Activated CD4-positive, alpha-beta T cell treated with anti-CD3 and anti-CD28 coated beads, Interleukin-2, amount 10 ng/mL, durations not matched to agents 7 days and 5 days (primary cell): Measurements from ENCODE around the gene EFNA5. TPM values are rescaled to one million over a fixed set of nuclear protein-coding genes. Genes with fewer than 3 reads are reported as not detected.

Experiments used
- CTCF ChIA-PET: fragments of 350-600 bp; sonication (Branson Sonifier 250); formaldehyde crosslinking; loops from one replicate; lab custom pipeline; 2021; ENCODE audit warnings: antibody characterized with exemption; lab: Charles Lee
- POLR2A ChIA-PET: fragments of 350-600 bp; sonication (Branson Sonifier 250); formaldehyde crosslinking; loops from one replicate; lab custom pipeline; 2021; ENCODE audit warnings: antibody characterized with exemption; lab: Charles Lee
- DNase-seq: peaks from one replicate; pipeline ENCODE4 v3.0.0-alpha.2; 2020
- H3K27ac Mint-ChIP-seq: one replicate; pipeline ENCODE4 v1.8.0; 2021; ENCODE audit warnings: mild to moderate bottlenecking, moderate library complexity, mixed read lengths
- H3K27me3 Mint-ChIP-seq: one replicate; pipeline ENCODE4 v1.8.0; 2021; ENCODE audit warnings: mixed read lengths
- H3K36me3 Mint-ChIP-seq: one replicate; pipeline ENCODE4 v1.8.0; 2021; ENCODE audit warnings: low read depth, mixed read lengths
- H3K4me1 Mint-ChIP-seq: one replicate; pipeline ENCODE4 v1.8.0; 2021; ENCODE audit warnings: mixed read lengths
- H3K4me3 Mint-ChIP-seq: one replicate; pipeline ENCODE4 v1.8.0; 2021; ENCODE audit warnings: mild to moderate bottlenecking, moderate library complexity, mixed read lengths
- H3K9me3 Mint-ChIP-seq: one replicate; pipeline ENCODE4 v1.8.0; 2021; ENCODE audit warnings: mixed read lengths
- total RNA-seq, 2 experiments: library from RNA; stranded (reverse); gene quantifications; one replicate each; pipeline ENCODE4 v1.2.3, GENCODE V29; 2021

Gene EFNA5
- total RNA-seq, 2 experiments from 2014 or later = not detected

DNA sequence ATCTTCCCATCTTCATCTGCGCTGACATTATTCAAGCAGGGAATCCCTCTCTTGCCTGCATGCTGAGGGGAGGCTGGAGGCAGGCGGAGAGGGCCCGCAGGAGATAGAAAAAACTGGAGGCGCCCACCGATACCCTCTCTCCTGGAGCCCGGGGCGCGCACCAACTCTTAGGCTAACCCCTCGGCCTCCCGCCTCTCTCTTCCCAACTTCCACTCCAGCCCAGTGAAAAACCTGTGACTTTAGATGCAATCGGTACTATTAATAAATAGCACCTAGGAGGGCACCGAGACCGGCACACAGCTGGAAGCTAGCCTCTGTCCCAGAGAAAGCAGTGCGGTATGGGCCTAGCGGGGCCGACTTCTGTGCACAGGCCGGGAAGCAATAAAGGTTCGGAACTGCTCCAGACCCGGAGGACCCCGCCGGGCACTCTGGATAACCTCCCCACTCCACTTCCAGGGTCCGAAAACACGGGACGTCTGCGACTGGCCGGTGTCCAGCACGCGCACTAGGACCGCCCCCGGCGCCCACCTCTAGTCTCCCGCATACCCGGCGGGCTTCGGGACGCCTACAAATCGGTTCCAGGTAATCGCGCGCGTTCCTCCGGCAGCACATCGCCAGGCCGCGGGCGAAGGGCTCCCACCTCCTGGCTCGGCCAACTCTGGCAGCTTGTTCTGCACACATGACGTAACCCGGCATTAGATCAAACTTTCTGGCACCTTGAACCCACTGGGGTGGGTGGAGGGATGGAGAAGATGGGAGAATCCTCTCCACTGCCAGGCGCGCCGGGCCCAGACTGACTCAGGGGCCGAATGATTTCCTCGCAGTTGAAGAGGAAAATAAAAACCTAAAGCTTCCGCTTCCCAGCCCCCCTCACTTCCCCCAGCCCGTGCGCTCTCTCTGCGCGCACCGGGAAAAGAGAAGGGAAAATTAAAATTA is 1.4 kb downstream of the EFNA5 start:
- H3K9me3 Mint-ChIP-seq = no peaks in the 10 kb centered on the region
- H3K27me3 Mint-ChIP-seq = peaks cover 72% of the 10 kb centered on the region
- peak overlapping the region; percentile 51 for H3K4me3 Mint-ChIP-seq
- no peaks in the 10 kb centered on the region for H3K36me3 Mint-ChIP-seq
- H3K4me1 Mint-ChIP-seq = peaks cover 28% of the 10 kb centered on the region
- no peak for DNase-seq
- POLR2A ChIA-PET = no interaction called here
- CTCF ChIA-PET = no interaction called here
- no peak overlapping the region for H3K27ac Mint-ChIP-seq

DNA sequence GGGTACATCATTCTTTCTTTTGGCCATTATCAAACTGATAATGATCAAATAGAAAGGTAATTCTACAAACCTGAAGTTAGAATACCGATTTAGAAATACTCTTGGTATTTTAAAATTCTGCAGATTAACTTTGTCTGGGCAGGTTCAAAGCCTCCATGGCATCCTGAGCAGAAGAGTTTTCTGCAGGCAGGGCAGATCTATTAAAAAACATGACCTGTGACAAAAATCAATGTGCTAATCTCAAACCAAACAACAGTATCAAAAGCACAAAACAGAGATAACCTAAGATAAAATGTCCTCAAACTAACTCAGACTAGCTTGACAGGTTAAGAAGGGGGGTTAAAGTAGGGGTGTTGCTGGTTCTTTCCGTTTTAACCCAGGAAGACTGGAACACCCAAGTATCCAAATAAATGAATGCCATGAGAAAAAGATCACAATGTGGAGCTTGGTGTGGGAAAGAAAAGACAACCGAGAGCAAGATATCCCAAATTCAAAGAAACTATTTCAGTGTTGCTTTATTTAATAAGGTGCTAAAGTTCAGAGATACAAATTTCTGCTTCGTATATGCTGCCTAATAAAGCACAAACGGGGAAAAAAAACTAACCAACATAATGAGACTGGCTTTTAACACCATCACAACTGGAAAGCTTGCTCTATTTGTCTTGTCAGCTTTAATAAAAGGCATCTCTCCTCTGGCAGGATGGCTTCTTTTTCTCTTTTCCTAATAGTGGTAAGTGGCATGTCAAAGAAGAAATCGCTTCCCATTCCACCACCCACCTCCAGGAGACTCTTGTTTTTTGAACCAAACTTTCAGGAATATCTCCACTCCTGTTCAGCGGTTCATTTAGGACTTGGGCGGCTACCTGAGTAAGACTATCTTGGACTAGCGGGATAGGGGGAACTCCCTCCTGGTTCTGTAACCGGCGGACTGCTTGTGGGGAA is 2.3 kb downstream of the EFNA5 start:
- H3K4me3 Mint-ChIP-seq = no peak overlapping the region
- peaks cover 64% of the 10 kb centered on the region for H3K27me3 Mint-ChIP-seq
- POLR2A ChIA-PET = no interaction called here
- H3K27ac Mint-ChIP-seq = no peak overlapping the region
- H3K36me3 Mint-ChIP-seq = no peaks in the 10 kb centered on the region
- no peaks in the 10 kb centered on the region for H3K9me3 Mint-ChIP-seq
- DNase-seq = no peak
- peaks cover 25% of the 10 kb centered on the region for H3K4me1 Mint-ChIP-seq
- CTCF ChIA-PET = no interaction called here

DNA sequence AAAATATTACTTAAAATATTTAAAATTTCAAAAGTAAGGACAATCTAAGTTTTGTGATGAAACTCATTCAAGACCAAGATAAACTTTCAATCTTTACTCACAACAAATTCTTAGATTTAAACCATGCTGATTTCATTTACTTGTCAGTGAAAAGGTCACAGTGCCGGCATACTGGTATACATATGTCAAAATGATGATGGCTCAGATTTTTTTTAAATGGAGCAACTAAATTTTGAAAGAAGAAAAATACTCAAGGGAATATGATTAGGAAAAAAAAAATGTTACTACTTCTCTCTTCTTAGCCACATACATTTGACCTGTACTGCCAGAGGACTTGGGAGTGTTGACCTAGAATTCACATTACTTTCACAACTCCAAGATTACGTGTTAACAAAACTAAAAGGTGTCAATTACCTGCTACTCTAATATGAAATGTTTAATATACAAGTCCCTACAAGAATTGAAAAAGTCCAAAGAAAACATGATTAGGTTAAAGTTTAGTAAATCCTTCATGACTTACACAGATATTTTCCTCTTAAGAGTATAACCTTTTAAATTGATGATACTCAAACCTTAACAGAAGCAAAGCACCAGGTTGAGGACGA is 4.6 kb downstream of the EFNA5 start:
- ChIA-PET CTCF (no interaction called here), POLR2A (no interaction called here)
- Mint-ChIP-seq H3K4me1 (peaks cover 9% of the 10 kb centered on the region), H3K36me3 (no peaks in the 10 kb centered on the region), H3K27me3 (peaks cover 58% of the 10 kb centered on the region), H3K4me3 (no peak overlapping the region), H3K9me3 (no peaks in the 10 kb centered on the region), H3K27ac (no peak overlapping the region)
- no peak for DNase-seq

DNA sequence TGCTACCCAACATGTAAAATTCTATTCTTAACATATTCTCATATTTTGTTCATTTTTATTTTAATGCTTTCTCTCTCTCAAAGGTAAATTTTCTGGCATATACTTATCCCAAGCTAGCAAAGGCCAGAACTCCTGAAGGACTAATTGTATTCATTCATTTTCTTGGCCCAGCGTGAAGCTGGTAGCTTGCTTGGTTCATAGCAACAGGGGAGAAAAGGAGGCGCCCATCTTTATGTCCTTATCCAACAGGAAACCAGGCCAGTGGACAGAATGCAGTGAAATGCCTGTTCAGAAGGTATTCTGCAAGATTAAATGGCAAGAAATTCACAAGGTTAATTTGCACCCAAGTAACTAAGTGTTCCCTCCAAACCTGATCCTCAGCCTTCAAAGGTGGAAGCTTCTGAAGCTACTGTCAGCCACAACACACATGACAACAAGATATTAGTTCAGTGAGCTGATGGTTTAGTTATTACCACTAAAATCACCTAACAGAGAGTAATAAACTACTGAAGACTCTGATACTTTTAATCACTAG is 5.6 kb downstream of the EFNA5 start:
- Mint-ChIP-seq H3K4me1 (peaks cover 3% of the 10 kb centered on the region), H3K9me3 (no peaks in the 10 kb centered on the region), H3K27me3 (peaks cover 52% of the 10 kb centered on the region), H3K4me3 (no peak overlapping the region), H3K27ac (no peak overlapping the region), H3K36me3 (no peaks in the 10 kb centered on the region)
- no peak for DNase-seq
- ChIA-PET POLR2A (no interaction called here), CTCF (interaction anchor here (1.9 kb wide), 1 partner anchor 8 kb away, joined by 5 read pairs; no protein-coding TSS in a partner anchor)

DNA sequence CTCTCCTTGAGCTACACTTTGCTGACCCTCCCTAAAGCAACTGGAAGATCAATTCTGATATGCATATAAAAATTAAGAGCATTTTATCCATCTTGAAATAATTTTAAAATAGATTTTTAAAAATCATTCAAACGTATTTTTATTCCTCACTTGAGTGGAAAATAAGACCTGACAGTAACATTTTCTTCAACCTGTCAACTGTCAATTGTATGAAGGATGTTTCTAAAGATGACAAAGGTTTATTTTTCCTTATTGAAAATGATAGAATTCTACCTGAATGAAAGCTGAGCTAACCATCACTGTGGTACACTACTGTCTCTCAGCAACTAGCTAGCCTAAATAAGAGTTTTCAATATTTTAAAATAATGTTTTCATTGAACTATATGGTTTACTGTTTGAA is 7.0 kb downstream of the EFNA5 start:
- no peak overlapping the region for H3K27ac Mint-ChIP-seq
- no peaks in the 10 kb centered on the region for H3K9me3 Mint-ChIP-seq
- H3K36me3 Mint-ChIP-seq = no peaks in the 10 kb centered on the region
- ChIA-PET CTCF (interaction anchor here (1.9 kb wide), 1 partner anchor 10 kb away, joined by 5 read pairs; no protein-coding TSS in a partner anchor), POLR2A (interaction anchor here (0.6 kb wide), 1 partner anchor 43 kb away, joined by 6 read pairs; no protein-coding TSS in a partner anchor)
- no peak for DNase-seq
- no peaks in the 10 kb centered on the region for H3K4me1 Mint-ChIP-seq
- H3K27me3 Mint-ChIP-seq = peaks cover 43% of the 10 kb centered on the region
- no peak overlapping the region for H3K4me3 Mint-ChIP-seq

DNA sequence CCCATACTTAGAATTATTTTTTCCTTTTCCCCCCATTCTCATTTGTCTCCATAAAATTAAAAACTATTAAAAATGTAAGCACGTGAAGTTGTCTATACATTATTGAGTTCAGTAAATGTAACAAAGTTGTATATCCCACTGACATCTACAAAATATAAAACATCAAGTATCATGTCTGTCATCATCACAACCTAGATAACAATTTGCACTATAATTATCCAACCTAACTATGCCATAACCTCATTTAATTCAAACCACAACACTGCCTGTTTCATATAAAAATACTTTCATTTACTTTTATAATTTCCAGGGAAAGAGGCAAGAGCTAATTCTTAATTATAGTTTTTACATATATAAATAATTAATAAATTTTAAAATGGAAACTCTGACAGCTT is 9.1 kb downstream of the EFNA5 start:
- ChIA-PET CTCF (interaction anchor here (1.5 kb wide), 1 partner anchor 12 kb away, joined by 3 read pairs; no protein-coding TSS in a partner anchor), POLR2A (no interaction called here)
- Mint-ChIP-seq H3K27ac (no peak overlapping the region), H3K36me3 (no peaks in the 10 kb centered on the region), H3K4me1 (no peaks in the 10 kb centered on the region), H3K9me3 (no peaks in the 10 kb centered on the region), H3K27me3 (peaks cover 39% of the 10 kb centered on the region), H3K4me3 (no peak overlapping the region)
- no peak for DNase-seq

DNA sequence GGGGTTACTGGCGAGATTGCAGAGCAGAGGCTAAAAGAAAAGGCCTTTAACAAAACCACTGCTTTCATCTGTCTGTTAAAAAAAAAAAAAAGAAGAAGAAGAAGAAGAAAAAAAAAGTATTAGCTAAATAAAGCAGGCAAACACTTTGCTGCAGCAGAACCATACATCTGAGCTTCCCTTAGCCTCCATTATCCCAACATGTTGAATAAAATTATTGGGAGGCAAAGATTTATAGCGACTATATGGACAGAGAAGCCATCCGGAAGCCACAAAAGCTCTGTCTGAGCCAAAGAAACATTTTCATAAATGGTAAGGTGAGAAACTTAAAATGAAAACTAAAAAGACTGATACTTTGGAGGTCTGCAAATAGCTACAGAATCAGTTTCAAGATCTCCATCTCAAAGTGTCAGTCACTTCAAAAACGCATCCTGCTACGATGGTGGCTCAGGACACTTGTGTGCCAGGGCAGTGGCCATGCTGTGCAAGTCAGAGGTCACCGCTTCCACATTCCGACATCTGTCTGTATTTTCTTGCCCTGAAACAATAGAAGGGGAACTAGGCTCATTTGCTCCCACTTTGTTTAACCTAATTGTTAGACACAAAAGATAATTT is 9.6 kb downstream of the EFNA5 start:
- Mint-ChIP-seq H3K4me3 (no peak overlapping the region), H3K4me1 (no peaks in the 10 kb centered on the region), H3K27me3 (peaks cover 34% of the 10 kb centered on the region), H3K36me3 (no peaks in the 10 kb centered on the region), H3K27ac (no peak overlapping the region), H3K9me3 (no peaks in the 10 kb centered on the region)
- CTCF ChIA-PET = interaction anchor here (1.5 kb wide), 1 partner anchor 13 kb away, joined by 3 read pairs; no protein-coding TSS in a partner anchor
- no peak for DNase-seq
- POLR2A ChIA-PET = no interaction called here

DNA sequence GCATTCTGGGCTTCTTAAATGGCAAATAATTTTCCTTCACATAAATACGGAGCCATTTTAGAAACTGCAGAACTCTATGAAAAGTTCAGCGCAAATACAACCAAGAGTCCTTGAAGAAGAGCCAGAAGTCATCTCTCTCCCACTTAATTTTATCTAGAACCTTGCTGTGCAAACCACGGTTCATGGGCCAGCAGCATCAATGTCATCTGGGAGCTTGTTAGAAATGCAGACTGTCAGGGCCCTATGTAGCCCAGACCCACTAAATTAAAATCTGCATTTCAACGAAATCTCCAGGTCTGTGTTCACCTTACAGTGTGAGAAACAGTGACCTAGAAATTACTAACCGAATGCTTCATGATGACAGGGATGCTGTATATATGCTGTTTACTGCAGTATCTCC is 12.2 kb downstream of the EFNA5 start:
- no peak overlapping the region for H3K4me3 Mint-ChIP-seq
- POLR2A ChIA-PET = no interaction called here
- peaks cover 38% of the 10 kb centered on the region for H3K27me3 Mint-ChIP-seq
- H3K36me3 Mint-ChIP-seq = no peaks in the 10 kb centered on the region
- DNase-seq = no peak
- CTCF ChIA-PET = no interaction called here
- H3K4me1 Mint-ChIP-seq = no peaks in the 10 kb centered on the region
- no peak overlapping the region for H3K27ac Mint-ChIP-seq
- H3K9me3 Mint-ChIP-seq = no peaks in the 10 kb centered on the region

DNA sequence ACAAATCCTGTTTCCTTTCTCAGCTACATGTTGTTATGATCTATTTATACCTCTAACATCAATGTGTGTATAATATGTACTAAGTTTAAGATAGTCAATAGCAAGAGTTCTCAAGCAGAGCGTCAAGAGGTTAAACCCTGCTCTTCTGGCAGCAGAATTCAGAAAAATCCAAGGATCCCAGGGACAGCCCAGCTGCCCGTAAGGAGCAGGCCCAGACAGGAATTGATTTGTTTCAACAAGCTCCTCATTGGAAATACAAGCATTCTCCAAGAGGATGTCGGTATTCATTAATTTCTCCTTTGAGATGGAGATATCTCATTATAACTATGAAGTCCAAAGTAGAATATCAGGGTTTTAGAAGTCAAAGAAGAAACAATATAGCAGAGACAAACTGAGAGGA is 14.9 kb downstream of the EFNA5 start:
- ChIA-PET POLR2A (no interaction called here), CTCF (no interaction called here)
- no peak overlapping the region for H3K4me3 Mint-ChIP-seq
- no peaks in the 10 kb centered on the region for H3K9me3 Mint-ChIP-seq
- no peak for DNase-seq
- H3K27ac Mint-ChIP-seq = no peak overlapping the region
- H3K36me3 Mint-ChIP-seq = no peaks in the 10 kb centered on the region
- no peaks in the 10 kb centered on the region for H3K4me1 Mint-ChIP-seq
- H3K27me3 Mint-ChIP-seq = peaks cover 29% of the 10 kb centered on the region

DNA sequence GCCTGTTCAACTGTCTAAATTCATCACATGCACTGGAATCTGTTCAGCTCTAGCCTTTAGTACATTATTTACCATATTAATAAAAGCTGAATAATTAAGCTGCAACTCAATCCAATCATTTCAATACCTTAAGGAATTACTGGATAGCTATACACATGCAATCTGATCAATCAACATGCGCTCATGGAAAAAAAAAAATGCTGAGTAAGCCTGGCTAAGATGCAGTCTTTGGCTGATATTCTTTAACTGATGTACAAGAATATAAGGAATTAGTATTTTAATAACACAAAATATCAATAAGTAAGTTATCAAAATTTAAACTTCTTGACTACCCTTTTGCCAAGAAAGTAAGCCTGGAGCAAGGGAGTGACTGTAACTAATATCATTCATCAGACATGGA is 15.9 kb downstream of the EFNA5 start:
- H3K36me3 Mint-ChIP-seq = no peaks in the 10 kb centered on the region
- ChIA-PET POLR2A (no interaction called here), CTCF (no interaction called here)
- no peaks in the 10 kb centered on the region for H3K4me1 Mint-ChIP-seq
- peaks cover 29% of the 10 kb centered on the region for H3K27me3 Mint-ChIP-seq
- H3K4me3 Mint-ChIP-seq = no peak overlapping the region
- H3K27ac Mint-ChIP-seq = no peak overlapping the region
- no peaks in the 10 kb centered on the region for H3K9me3 Mint-ChIP-seq
- DNase-seq = no peak

DNA sequence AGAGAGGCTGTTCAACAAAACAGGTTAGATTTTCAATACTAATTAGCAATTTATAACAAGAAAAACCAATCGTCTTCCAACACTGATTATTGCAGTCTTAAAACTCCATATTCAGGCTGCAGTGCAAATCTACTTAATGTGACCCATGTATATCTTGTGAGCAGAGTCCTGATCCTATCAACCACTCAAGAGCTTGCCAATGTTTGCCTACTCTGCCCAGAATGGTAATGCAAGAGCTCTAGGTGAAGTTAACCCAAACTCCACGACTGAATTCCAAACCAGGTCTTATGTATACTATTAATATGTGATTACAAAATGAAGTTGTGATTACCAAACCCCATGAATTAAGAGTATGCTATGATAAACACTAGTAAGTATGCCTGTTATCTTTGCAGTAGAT is 17.1 kb downstream of the EFNA5 start:
- H3K27me3 Mint-ChIP-seq = peaks cover 30% of the 10 kb centered on the region
- no peak overlapping the region for H3K27ac Mint-ChIP-seq
- H3K36me3 Mint-ChIP-seq = no peaks in the 10 kb centered on the region
- no peak for DNase-seq
- ChIA-PET CTCF (no interaction called here), POLR2A (no interaction called here)
- no peak overlapping the region for H3K4me3 Mint-ChIP-seq
- H3K4me1 Mint-ChIP-seq = no peaks in the 10 kb centered on the region
- H3K9me3 Mint-ChIP-seq = no peaks in the 10 kb centered on the region
